ENCODE results near the gene CGRRF1.

Gene CGRRF1

GRCh38 chr14:54577977-54578376, 68.3 kb downstream of the CGRRF1 start:
- no peak for DNase-seq (ENCODE audit: low spot score)

GRCh38 chr14:54579621-54580020, 69.9 kb downstream of the CGRRF1 start:
- no peak for DNase-seq (ENCODE audit: low spot score)

- no peak for DNase-seq (ENCODE audit: low spot score)
These were observed 71.2 kb downstream of the CGRRF1 start for GRCh38 chr14:54580933-54581332.

GRCh38 chr14:54582334-54582733, 72.6 kb downstream of the CGRRF1 start:
- DNase-seq (ENCODE audit: low spot score) = no peak

- DNase-seq (ENCODE audit: low spot score) = no peak
These were observed 74.4 kb downstream of the CGRRF1 start for GRCh38 chr14:54584097-54584496.

- no peak for DNase-seq (ENCODE audit: low spot score)
These were observed 75.5 kb downstream of the CGRRF1 start for GRCh38 chr14:54585214-54585613.

Measured in D341Med (cell line).